Measurements from ENCODE around the gene CD58.

GRCh38 chr1:116488071-116488470 lies 82.8 kb downstream of the CD58 start:
- TF ChIP-seq POLR2A (IDR thresholded peaks at IDR 0.05; ENCODE audit: low read depth) (no peak), EP300 (IDR thresholded peaks at IDR 0.05) (no peak)
